Breast epithelium (tissue), 4 donors: ENCODE results near the gene HRH4. TPM values are rescaled to one million over a fixed set of nuclear protein-coding genes. Genes with fewer than 3 reads are reported as not detected.

Experiments
- DNase-seq, 2 donors: peaks; one replicate each; pipeline ENCODE4 v3.0.0-alpha.2; 2019; ENCODE audit warnings: low spot score in 2 of 2
- H3K27ac ChIP-seq, 2 donors: fragments of 200-600 bp; sonication (generic) in 1 of 2; one replicate each; pipeline ENCODE4 v1.5.1; 2016 to 2019; ENCODE audit warnings: mild to moderate bottlenecking in 1 of 2
- H3K27me3 ChIP-seq, 2 donors: fragments of 200-600 bp; sonication (generic) in 1 of 2; one replicate each; pipeline versions ENCODE4 v1.5.1 to v1.6.0; 2017 to 2019; ENCODE audit warnings: control low read depth in 1 of 2, mild to moderate bottlenecking in 1 of 2
- H3K36me3 ChIP-seq: fragments of 200-600 bp; one replicate; pipeline ENCODE4 v1.5.1; 2019
- H3K4me1 ChIP-seq, 2 donors: fragments of 200-600 bp; sonication (generic); one replicate each; pipeline ENCODE4 v1.5.1; 2016 to 2019; ENCODE audit warnings: control low read depth in 1 of 2
- H3K4me3 ChIP-seq, 3 donors: fragments of 200-600 bp; sonication (generic); 1 replicate in 2 of 3; 2 replicates in 1 of 3; pipeline ENCODE4 v1.5.1; 2016 to 2019; ENCODE audit warnings: mild to moderate bottlenecking in 3 of 3, moderate library complexity in 2 of 3
- H3K9me3 ChIP-seq, 2 donors: fragments of 200-600 bp; sonication (generic) in 1 of 2; one replicate each; pipeline ENCODE4 v1.5.1; 2016 to 2019; ENCODE audit warnings: control low read depth in 1 of 2
- CTCF ChIP-seq, 3 donors: fragments of 450-650 bp; IDR thresholded peaks; one replicate each; pipeline ENCODE4 v1.5.1; 2016 to 2017; ENCODE audit warnings: antibody characterized with exemption in 3 of 3, mild to moderate bottlenecking in 3 of 3, moderate library complexity in 3 of 3
- POLR2A ChIP-seq: fragments of 450-650 bp; IDR thresholded peaks from one replicate; pipeline ENCODE4 v1.6.1; 2016; ENCODE audit warnings: antibody characterized with exemption, mild to moderate bottlenecking, moderate library complexity
- POLR2AphosphoS5 ChIP-seq, 3 donors: sonication (generic); formaldehyde crosslinking; IDR thresholded peaks; one replicate each; pipeline ENCODE4 v1.6.1; 2017; ENCODE audit warnings: antibody characterized with exemption in 3 of 3
- intact Hi-C: fragments of 100-400 bp; cut with DNase I; formaldehyde crosslinking; loops from one replicate; pipeline ENCODE4 v1.15.1; 2023; ENCODE audit warnings: low total_unique reads
- total RNA-seq, 3 donors: library from RNA; depleted of rRNA; stranded (reverse); fragments of >200 nt; gene quantifications; one replicate each; pipeline ENCODE4 v1.1.0, GENCODE V29; 2016

The HRH4 gene
- total RNA-seq, 3 donors from 2014 or later = 0.16 to 0.29 TPM; not detected in 1

GRCh38 chr18:24446453-24446852 is 14.0 kb upstream of the HRH4 start:
- TF ChIP-seq POLR2A (no peak), POLR2AphosphoS5 (IDR thresholded peaks at IDR 0.05) (no peak), CTCF (IDR thresholded peaks at IDR 0.05) (no peak)
- no peak overlapping the region for H3K27ac ChIP-seq
- H3K4me1 ChIP-seq = no peaks in the 10 kb centered on the region
- H3K9me3 ChIP-seq = no peaks in the 10 kb centered on the region
- intact Hi-C loops = no loop called here
- H3K36me3 ChIP-seq = no peaks in the 10 kb centered on the region
- no peak for DNase-seq
- H3K27me3 ChIP-seq = no peaks in the 10 kb centered on the region
- H3K4me3 ChIP-seq = no peak overlapping the region

- DNase-seq = no peak
- no peaks in the 10 kb centered on the region for H3K9me3 ChIP-seq
- no peak overlapping the region for H3K27ac ChIP-seq
- H3K4me1 ChIP-seq = no peaks in the 10 kb centered on the region
- H3K36me3 ChIP-seq = no peaks in the 10 kb centered on the region
- TF ChIP-seq POLR2AphosphoS5 (IDR thresholded peaks at IDR 0.05) = no peak
- no peak for TF ChIP-seq POLR2A
- no peak for TF ChIP-seq CTCF (IDR thresholded peaks at IDR 0.05)
- intact Hi-C loops = no loop called here
- no peak overlapping the region for H3K4me3 ChIP-seq
- no peaks in the 10 kb centered on the region for H3K27me3 ChIP-seq
Observed at GRCh38 chr18:24446953-24447538, 13.4 kb upstream of the HRH4 start.

GRCh38 chr18:24447961-24448360 is 12.5 kb upstream of the HRH4 start:
- H3K9me3 ChIP-seq = no peaks in the 10 kb centered on the region
- no peaks in the 10 kb centered on the region for H3K4me1 ChIP-seq
- DNase-seq = no peak
- H3K27ac ChIP-seq = no peak overlapping the region
- TF ChIP-seq POLR2AphosphoS5 (IDR thresholded peaks at IDR 0.05) (no peak), POLR2A (no peak), CTCF (IDR thresholded peaks at IDR 0.05) (no peak)
- no peaks in the 10 kb centered on the region for H3K36me3 ChIP-seq
- intact Hi-C loops = no loop called here
- H3K27me3 ChIP-seq = no peaks in the 10 kb centered on the region
- H3K4me3 ChIP-seq = no peak overlapping the region

GRCh38 chr18:24456549-24456948 is 3.9 kb upstream of the HRH4 start:
- Histone ChIP-seq H3K4me3 (no peak overlapping the region), H3K4me1 (no peaks in the 10 kb centered on the region), H3K36me3 (no peaks in the 10 kb centered on the region), H3K9me3 (no peaks in the 10 kb centered on the region), H3K27ac (no peak overlapping the region), H3K27me3 (no peaks in the 10 kb centered on the region)
- intact Hi-C loops = no loop called here
- TF ChIP-seq POLR2A = no peak
- no peak for TF ChIP-seq CTCF (IDR thresholded peaks at IDR 0.05)
- TF ChIP-seq POLR2AphosphoS5 (IDR thresholded peaks at IDR 0.05) = no peak
- DNase-seq = no peak

GRCh38 chr18:24459772-24460171 is 665 bp upstream of the HRH4 start:
- Histone ChIP-seq H3K27ac (no peak overlapping the region), H3K4me1 (no peaks in the 10 kb centered on the region), H3K9me3 (no peaks in the 10 kb centered on the region), H3K36me3 (no peaks in the 10 kb centered on the region), H3K27me3 (no peaks in the 10 kb centered on the region), H3K4me3 (no peak overlapping the region)
- DNase-seq = no peak
- intact Hi-C loops = no loop called here
- TF ChIP-seq CTCF (IDR thresholded peaks at IDR 0.05) (no peak), POLR2AphosphoS5 (IDR thresholded peaks at IDR 0.05) (no peak), POLR2A (no peak)
